ENCODE measurements around the gene SPG7. TPM values are rescaled to one million over a fixed set of nuclear protein-coding genes. Genes with fewer than 3 reads are reported as not detected.

Gene SPG7
- total RNA-seq, 2 donors from 2014 or later = 107 to 152 TPM

DNA sequence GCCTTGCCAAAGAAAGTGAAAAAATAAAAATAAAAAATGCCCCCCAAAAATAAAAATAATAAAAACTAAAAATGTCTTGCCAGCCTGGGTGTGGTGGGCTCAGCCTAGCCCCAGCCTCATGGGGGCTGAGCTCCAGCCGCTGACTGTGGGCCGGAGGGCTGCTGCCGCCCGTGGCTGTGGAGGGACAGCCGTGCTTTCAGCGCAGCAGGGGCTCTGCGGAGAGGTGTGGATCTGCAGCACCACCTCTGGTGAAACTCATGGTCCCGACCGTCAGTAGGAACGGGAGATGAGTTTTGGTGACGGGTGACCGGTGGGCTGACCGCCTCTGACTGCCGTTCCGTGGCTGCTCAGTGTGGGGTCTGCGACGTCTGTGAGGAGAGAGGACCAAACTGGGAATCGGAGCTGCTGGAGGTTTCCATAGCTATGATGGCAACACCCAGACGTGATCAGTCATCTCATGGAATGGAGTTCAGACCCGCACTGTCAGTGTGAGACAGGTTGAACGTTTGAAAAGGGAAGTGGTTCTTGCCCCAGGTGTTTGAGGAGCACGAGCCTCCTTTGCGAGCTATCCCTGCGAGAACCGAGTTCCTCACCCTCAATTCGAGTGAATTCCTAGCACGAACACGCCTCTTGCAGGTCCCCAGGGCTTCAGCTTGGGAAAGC lies 40.3 kb downstream of the SPG7 start:
- peaks cover 0 to 7% of the 10 kb centered on the region in 2 donors for H3K36me3 ChIP-seq (replicated peaks in 1 of 2; ENCODE audit: insufficient read depth in 1 of 2, low read depth in 2 of 2)
- no peak overlapping the region for H3K4me3 ChIP-seq
- WGBS, 2 donors = 88 to 90% methylated on average over 22 to 28 of the region's 28 CpGs
- DNase-seq (no peak), ATAC-seq (no peak)
- intact Hi-C loops (cut with DNase I) = no loop called here
- no peaks in the 10 kb centered on the region for H3K9me3 ChIP-seq
- H3K4me1 ChIP-seq = no peaks in the 10 kb centered on the region
- no peak overlapping the region for H3K27ac ChIP-seq
- no peaks in the 10 kb centered on the region for H3K27me3 ChIP-seq
- no peak for TF ChIP-seq POLR2A (IDR thresholded peaks at IDR 0.05)
- TF ChIP-seq, protein P1, sequence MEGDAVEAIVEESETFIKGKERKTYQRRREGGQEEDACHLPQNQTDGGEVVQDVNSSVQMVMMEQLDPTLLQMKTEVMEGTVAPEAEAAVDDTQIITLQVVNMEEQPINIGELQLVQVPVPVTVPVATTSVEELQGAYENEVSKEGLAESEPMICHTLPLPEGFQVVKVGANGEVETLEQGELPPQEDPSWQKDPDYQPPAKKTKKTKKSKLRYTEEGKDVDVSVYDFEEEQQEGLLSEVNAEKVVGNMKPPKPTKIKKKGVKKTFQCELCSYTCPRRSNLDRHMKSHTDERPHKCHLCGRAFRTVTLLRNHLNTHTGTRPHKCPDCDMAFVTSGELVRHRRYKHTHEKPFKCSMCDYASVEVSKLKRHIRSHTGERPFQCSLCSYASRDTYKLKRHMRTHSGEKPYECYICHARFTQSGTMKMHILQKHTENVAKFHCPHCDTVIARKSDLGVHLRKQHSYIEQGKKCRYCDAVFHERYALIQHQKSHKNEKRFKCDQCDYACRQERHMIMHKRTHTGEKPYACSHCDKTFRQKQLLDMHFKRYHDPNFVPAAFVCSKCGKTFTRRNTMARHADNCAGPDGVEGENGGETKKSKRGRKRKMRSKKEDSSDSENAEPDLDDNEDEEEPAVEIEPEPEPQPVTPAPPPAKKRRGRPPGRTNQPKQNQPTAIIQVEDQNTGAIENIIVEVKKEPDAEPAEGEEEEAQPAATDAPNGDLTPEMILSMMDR (IDR thresholded peaks at IDR 0.05) = no peak

DNA sequence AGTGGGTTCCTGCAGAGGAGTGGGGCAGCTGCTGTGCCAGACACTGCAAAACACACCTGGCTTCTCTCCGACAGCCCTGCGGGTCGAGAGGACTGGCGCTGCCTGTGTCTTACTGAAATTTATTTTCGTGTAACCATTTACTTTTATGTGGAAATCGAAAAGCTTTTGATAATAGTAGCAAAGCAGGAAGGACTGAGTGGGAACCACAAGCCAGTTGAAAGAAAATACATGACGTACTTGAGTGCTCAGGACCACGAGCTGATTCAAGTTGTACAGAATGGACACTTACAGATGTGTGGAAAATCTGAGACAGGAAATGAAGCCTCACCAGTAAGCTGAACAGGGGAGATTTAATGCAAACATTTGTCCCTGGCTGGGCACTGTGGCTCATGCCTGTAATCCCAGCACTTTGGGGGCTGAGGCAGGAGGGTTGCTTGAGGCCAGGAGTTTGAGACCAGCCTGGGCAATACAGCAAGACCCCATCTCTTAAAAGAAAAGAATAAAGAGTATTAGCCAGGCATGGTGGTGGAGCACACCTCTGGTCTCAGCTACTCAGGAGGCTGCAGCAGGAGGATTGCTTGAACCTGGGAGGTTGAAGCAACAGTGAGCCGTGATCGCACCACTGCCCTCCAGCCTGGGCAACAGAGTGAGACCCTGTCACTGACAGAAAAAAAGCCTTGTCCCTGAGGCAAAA lies 41.0 kb downstream of the SPG7 start:
- no peak overlapping the region for H3K27ac ChIP-seq
- H3K36me3 ChIP-seq (replicated peaks in 1 of 2; ENCODE audit: insufficient read depth in 1 of 2, low read depth in 2 of 2) = peaks cover 0 to 7% of the 10 kb centered on the region in 2 donors
- WGBS, 2 donors = 88% methylated on average over 10 of the region's 10 CpGs
- H3K4me1 ChIP-seq = no peaks in the 10 kb centered on the region
- ATAC-seq = no peak
- intact Hi-C loops (cut with DNase I) = no loop called here
- H3K9me3 ChIP-seq = no peaks in the 10 kb centered on the region
- no peaks in the 10 kb centered on the region for H3K27me3 ChIP-seq
- DNase-seq = no peak
- TF ChIP-seq, protein P1 (IDR thresholded peaks at IDR 0.05) = no peak
- TF ChIP-seq POLR2A (IDR thresholded peaks at IDR 0.05) = no peak
- no peak overlapping the region for H3K4me3 ChIP-seq

DNA sequence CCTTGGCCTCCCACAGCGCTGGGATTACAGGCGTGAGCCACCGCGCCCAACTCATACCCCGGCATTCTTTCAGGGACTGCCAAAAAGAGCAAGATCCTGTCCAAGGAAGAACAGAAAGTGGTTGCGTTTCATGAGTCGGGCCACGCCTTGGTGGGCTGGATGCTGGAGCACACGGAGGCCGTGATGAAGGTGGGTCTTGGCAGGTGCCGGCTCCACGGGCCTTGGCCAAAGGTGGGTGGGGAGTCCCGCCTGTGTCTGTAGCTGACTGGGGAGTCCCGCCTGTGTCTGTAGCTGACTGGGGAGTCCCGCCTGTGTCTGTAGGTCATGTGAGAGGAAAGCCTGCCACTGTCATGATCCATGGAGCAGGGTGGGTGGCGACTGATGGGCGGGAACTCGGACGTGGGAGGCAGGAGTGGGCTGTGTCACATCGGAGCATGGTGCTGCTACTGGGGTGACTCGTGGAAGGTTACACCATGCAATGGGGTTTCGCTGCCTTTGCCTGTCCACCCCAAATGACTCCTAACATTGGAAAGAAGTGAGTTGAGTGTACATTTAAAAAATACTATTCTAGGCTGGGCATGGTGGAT lies 42.3 kb downstream of the SPG7 start:
- no peaks in the 10 kb centered on the region for H3K9me3 ChIP-seq
- no peak for ATAC-seq
- WGBS, 2 donors = 91 to 92% methylated on average over 16 to 22 of the region's 22 CpGs

DNA sequence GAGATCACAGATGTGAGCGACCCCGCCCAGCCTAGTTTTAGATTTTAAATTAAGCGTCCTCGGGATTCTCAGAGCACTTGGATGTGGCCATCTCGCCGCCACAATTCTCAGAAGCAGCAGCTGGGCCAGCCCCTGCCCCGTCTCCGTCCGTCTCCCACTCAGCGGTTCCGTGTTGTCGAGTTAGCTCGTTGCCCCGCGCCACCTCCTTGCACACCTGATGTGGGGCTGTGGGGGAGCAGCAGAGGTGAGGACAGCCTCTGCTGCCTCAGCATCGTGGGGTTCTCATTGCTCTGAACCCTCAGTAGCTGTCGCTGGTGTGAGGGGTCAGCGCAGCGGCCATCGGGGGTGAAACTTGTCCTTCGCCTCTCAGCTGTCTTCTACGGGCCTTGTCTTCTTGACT lies 44.1 kb downstream of the SPG7 start:
- intact Hi-C loops (cut with DNase I) = no loop called here

More for the DNA sequence above, 42.3 kb downstream of the SPG7 start:
- Histone ChIP-seq H3K4me1 (no peaks in the 10 kb centered on the region), H3K36me3 (replicated peaks in 1 of 2; ENCODE audit: insufficient read depth in 1 of 2, low read depth in 2 of 2) (peaks cover 0 to 9% of the 10 kb centered on the region in 2 donors), H3K27me3 (no peaks in the 10 kb centered on the region), H3K4me3 (no peak overlapping the region), H3K27ac (no peak overlapping the region)
- no peak for TF ChIP-seq POLR2A (IDR thresholded peaks at IDR 0.05)
- TF ChIP-seq, protein P1 (IDR thresholded peaks at IDR 0.05) = no peak
- no peak for DNase-seq
- intact Hi-C loops (cut with DNase I) = no loop called here

More for the DNA sequence above, 44.1 kb downstream of the SPG7 start:
- no peak for ATAC-seq
- no peak for DNase-seq
- no peak for TF ChIP-seq POLR2A (IDR thresholded peaks at IDR 0.05)
- TF ChIP-seq, protein P1 (IDR thresholded peaks at IDR 0.05) = no peak
- no peaks in the 10 kb centered on the region for H3K4me1 ChIP-seq
- peaks cover 0 to 11% of the 10 kb centered on the region in 2 donors for H3K36me3 ChIP-seq (replicated peaks in 1 of 2; ENCODE audit: insufficient read depth in 1 of 2, low read depth in 2 of 2)
- 92 to 96% methylated on average over 19 to 22 of the region's 22 CpGs for WGBS, 2 donors
- H3K9me3 ChIP-seq = no peaks in the 10 kb centered on the region
- no peak overlapping the region for H3K27ac ChIP-seq
- H3K4me3 ChIP-seq = no peak overlapping the region
- H3K27me3 ChIP-seq = no peaks in the 10 kb centered on the region
